ENCODE results near the gene THSD4. TPM values are rescaled to one million over a fixed set of nuclear protein-coding genes. Genes with fewer than 3 reads are reported as not detected.
A peak's percentile ranks its signal among the peaks of the same experiment; 100 is the strongest.

The THSD4 gene
- total RNA-seq, 2 experiments from 2014 or later = not detected

DNA sequence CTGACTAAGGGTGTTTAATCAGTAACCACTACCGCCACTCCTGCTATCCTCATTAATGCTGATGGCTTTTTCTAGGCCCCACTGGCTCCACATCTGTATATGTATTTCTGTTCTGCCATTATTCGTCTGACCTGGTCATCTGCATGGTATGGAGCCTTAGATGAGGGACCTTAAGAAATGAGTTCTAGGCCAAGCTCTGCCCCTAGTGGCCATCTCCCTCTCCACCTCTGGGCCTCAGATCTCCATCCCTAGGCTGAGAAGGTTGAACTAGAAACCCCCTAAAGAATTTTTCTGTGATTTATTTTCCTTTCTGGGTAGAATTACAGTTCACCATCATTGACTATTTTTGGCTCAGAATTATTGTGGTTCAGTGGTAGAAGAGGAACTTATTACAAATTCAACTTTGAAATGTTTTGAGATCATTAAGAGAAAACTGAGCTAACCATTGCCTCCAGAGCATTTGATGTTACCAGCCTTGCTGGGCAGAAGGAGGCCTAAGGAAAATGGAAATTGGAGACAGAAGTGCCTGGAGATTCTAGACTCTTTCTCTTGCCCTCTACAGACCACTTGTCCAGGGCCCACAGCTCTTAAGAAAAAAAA lies 369.9 kb downstream of the THSD4 start:
- Histone ChIP-seq H3K4me1 (ENCODE audit: insufficient read depth, low read length, poor library complexity, severe bottlenecking) (no peaks in the 10 kb centered on the region), H4K20me1 (ENCODE audit: insufficient read depth, low read length) (no peaks in the 10 kb centered on the region), H3K79me2 (ENCODE audit: insufficient read depth, low read depth, low read length) (no peaks in the 10 kb centered on the region), H3K9me2 (ENCODE audit: insufficient read depth, low read length) (no peaks in the 10 kb centered on the region), H3K4me2 (ENCODE audit: low read length) (no peak overlapping the region), H3K4me3 (ENCODE audit: low read depth, low read length, poor library complexity, severe bottlenecking) (no peak overlapping the region), H2AFZ (ENCODE audit: low read length) (no peak overlapping the region), H3K36me3 (ENCODE audit: insufficient read depth, low read length) (no peaks in the 10 kb centered on the region), H3K27ac (ENCODE audit: low read depth, low read length, poor library complexity, severe bottlenecking) (no peak overlapping the region), H3K9me3 (ENCODE audit: low read length) (no peaks in the 10 kb centered on the region)
- intact Hi-C loops (cut with micrococcal nuclease; ENCODE audit: unreplicated experiment) = no loop called here
- BruUV-seq (replicated peaks) = no TSS peak
- ChIA-PET CTCF (ENCODE audit: unreplicated experiment) (interaction anchor here (1.1 kb wide), 1 partner anchor 22 kb away, joined by 3 read pairs; no protein-coding TSS in a partner anchor), POLR2A (no interaction called here)
- DNase-seq (ENCODE audit: low spot score) = no peak
- no peak for TF ChIP-seq EZH2phosphoT487 (IDR thresholded peaks at IDR 0.05; ENCODE audit: borderline replicate concordance, low read depth, low read length)
- TF ChIP-seq, protein P1, sequence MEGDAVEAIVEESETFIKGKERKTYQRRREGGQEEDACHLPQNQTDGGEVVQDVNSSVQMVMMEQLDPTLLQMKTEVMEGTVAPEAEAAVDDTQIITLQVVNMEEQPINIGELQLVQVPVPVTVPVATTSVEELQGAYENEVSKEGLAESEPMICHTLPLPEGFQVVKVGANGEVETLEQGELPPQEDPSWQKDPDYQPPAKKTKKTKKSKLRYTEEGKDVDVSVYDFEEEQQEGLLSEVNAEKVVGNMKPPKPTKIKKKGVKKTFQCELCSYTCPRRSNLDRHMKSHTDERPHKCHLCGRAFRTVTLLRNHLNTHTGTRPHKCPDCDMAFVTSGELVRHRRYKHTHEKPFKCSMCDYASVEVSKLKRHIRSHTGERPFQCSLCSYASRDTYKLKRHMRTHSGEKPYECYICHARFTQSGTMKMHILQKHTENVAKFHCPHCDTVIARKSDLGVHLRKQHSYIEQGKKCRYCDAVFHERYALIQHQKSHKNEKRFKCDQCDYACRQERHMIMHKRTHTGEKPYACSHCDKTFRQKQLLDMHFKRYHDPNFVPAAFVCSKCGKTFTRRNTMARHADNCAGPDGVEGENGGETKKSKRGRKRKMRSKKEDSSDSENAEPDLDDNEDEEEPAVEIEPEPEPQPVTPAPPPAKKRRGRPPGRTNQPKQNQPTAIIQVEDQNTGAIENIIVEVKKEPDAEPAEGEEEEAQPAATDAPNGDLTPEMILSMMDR (conservative IDR thresholded peaks at IDR 0.05; ENCODE audit: low read length) = peak; percentile 75

GRCh38 chr15:71489570-71489969 lies 374.3 kb downstream of the THSD4 start:
- Histone ChIP-seq H3K4me3 (ENCODE audit: low read depth, low read length, poor library complexity, severe bottlenecking) (no peak overlapping the region), H3K79me2 (ENCODE audit: insufficient read depth, low read depth, low read length) (no peaks in the 10 kb centered on the region), H2AFZ (ENCODE audit: low read length) (no peak overlapping the region), H4K20me1 (ENCODE audit: insufficient read depth, low read length) (no peaks in the 10 kb centered on the region), H3K27ac (ENCODE audit: low read depth, low read length, poor library complexity, severe bottlenecking) (no peak overlapping the region), H3K4me1 (ENCODE audit: insufficient read depth, low read length, poor library complexity, severe bottlenecking) (no peaks in the 10 kb centered on the region), H3K9me2 (ENCODE audit: insufficient read depth, low read length) (no peaks in the 10 kb centered on the region), H3K9me3 (ENCODE audit: low read length) (no peaks in the 10 kb centered on the region), H3K36me3 (ENCODE audit: insufficient read depth, low read length) (no peaks in the 10 kb centered on the region), H3K4me2 (ENCODE audit: low read length) (no peak overlapping the region)
- TF ChIP-seq EZH2phosphoT487 (IDR thresholded peaks at IDR 0.05; ENCODE audit: borderline replicate concordance, low read depth, low read length) = no peak
- TF ChIP-seq, protein P1 (conservative IDR thresholded peaks at IDR 0.05; ENCODE audit: low read length) = no peak
- BruUV-seq (replicated peaks) = no TSS peak
- CTCF ChIA-PET (ENCODE audit: unreplicated experiment) = no interaction called here
- intact Hi-C loops (cut with micrococcal nuclease; ENCODE audit: unreplicated experiment) = no loop called here
- no peak for DNase-seq (ENCODE audit: low spot score)
- POLR2A ChIA-PET = no interaction called here

GRCh38 chr15:71493526-71493925 lies 378.3 kb downstream of the THSD4 start:
- no peaks in the 10 kb centered on the region for H3K4me1 ChIP-seq (ENCODE audit: insufficient read depth, low read length, poor library complexity, severe bottlenecking)
- H3K4me2 ChIP-seq (ENCODE audit: low read length) = no peak overlapping the region
- TF ChIP-seq, protein P1 (conservative IDR thresholded peaks at IDR 0.05; ENCODE audit: low read length) = no peak
- TF ChIP-seq EZH2phosphoT487 (IDR thresholded peaks at IDR 0.05; ENCODE audit: borderline replicate concordance, low read depth, low read length) = no peak
- no peaks in the 10 kb centered on the region for H3K36me3 ChIP-seq (ENCODE audit: insufficient read depth, low read length)
- no peaks in the 10 kb centered on the region for H4K20me1 ChIP-seq (ENCODE audit: insufficient read depth, low read length)
- no peaks in the 10 kb centered on the region for H3K9me3 ChIP-seq (ENCODE audit: low read length)
- H3K4me3 ChIP-seq (ENCODE audit: low read depth, low read length, poor library complexity, severe bottlenecking) = no peak overlapping the region
- ChIA-PET CTCF (ENCODE audit: unreplicated experiment) (no interaction called here), POLR2A (no interaction called here)
- intact Hi-C loops (cut with micrococcal nuclease; ENCODE audit: unreplicated experiment) = no loop called here
- H3K27ac ChIP-seq (ENCODE audit: low read depth, low read length, poor library complexity, severe bottlenecking) = no peak overlapping the region
- BruUV-seq (replicated peaks) = no TSS peak
- no peak for DNase-seq (ENCODE audit: low spot score)
- H3K79me2 ChIP-seq (ENCODE audit: insufficient read depth, low read depth, low read length) = no peaks in the 10 kb centered on the region
- no peaks in the 10 kb centered on the region for H3K9me2 ChIP-seq (ENCODE audit: insufficient read depth, low read length)
- no peak overlapping the region for H2AFZ ChIP-seq (ENCODE audit: low read length)
